ENCODE measurements around the gene EML1. TPM values are rescaled to one million over a fixed set of nuclear protein-coding genes. Genes with fewer than 3 reads are reported as not detected.

EML1 gene
- total RNA-seq, 3 donors from 2014 or later, result 0.86 to 2.4 (median 1.3) TPM

DNA sequence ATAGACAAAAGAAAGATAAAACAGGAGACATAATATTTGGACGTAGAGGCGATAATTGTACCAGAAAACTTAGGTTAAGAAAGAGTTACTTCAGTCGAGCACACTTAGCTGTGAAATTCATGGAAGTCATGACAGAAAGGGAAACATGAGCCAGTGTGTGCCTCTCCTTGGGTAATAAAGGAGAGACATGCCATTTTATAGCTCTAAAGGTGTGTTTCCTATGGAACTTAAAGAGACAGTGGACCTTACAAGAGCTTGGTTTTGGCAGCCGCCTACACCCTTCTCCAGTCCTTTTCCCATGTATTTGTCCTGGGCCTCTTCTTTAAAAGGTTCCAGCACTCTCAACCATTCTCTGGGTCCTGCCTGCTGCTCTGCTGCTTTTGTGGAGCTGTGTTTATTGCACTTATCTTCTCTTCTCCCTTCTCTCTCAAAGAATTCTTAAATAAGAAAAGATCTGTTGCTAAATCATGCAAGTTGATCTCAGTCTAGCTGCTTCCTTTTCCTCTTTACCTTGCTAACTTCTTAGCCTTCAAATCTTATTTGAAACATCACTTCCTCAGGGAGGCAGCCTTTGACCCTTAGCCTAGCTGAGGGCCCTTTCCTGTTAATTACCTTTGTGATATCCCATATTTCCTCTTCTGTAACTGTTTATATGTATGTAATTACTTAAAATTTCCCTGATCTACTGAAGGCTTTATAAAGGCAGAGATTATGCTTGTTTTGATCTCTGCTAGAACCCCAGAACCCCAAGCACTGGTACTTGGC, 190.2 kb downstream of the EML1 start:
- DNase-seq (no peak), ATAC-seq (no peak)
- H3K9me3 Mint-ChIP-seq, result peaks cover 4% of the 10 kb centered on the region
- H3K27me3 Mint-ChIP-seq (ENCODE audit: low read depth), result no peaks in the 10 kb centered on the region
- H3K4me3 Mint-ChIP-seq, result no peak overlapping the region
- H3K36me3 Mint-ChIP-seq (ENCODE audit: insufficient read depth), result no peaks in the 10 kb centered on the region
- H3K4me1 Mint-ChIP-seq (ENCODE audit: low read depth), result peaks cover 8% of the 10 kb centered on the region

DNA sequence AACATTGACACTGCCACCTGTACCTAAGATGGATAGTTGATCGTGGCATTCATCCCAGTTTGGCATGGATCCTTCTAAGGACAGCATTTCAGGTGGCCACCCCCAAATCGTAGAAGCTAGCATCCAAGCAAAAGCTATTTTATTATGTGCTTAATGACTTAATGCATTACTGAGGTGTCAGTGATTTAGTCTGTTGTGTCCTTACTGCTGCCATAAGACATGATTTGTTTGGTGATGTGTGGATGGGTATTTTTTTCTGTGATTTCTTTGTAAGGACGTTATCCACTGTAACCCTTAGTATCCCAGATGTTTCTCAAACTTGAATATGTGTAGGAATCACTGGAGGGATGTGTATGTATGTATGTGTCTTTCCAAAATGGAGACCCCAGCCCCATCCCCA, 190.8 kb downstream of the EML1 start:
- Mint-ChIP-seq H3K4me3 (no peak overlapping the region), H3K27me3 (ENCODE audit: low read depth) (no peaks in the 10 kb centered on the region), H3K4me1 (ENCODE audit: low read depth) (peaks cover 8% of the 10 kb centered on the region), H3K36me3 (ENCODE audit: insufficient read depth) (no peaks in the 10 kb centered on the region), H3K9me3 (peaks cover 4% of the 10 kb centered on the region)
- no peak for DNase-seq
- no peak for ATAC-seq

DNA sequence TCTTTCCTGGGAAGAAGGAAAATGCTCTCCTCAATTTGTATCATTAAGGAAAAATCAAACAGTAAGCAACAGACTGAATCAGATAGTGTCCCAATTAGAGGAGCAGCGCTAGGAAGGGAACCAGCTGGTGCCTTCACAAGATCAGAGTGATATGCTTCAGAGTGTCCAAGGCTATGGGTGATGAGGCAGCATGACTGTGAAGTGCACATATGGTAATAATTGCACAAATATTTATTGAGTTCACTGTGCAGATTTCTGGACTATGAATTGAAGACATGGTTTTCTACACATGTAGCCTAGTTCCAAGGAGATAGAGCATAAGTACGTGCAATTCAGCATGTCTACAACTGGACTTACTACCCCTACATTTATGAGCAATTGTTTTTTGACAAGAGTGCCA, 193.2 kb downstream of the EML1 start:
- Mint-ChIP-seq H3K36me3 (ENCODE audit: insufficient read depth) (no peaks in the 10 kb centered on the region), H3K9me3 (peaks cover 4% of the 10 kb centered on the region), H3K4me3 (no peak overlapping the region), H3K27me3 (ENCODE audit: low read depth) (no peaks in the 10 kb centered on the region), H3K4me1 (ENCODE audit: low read depth) (peaks cover 8% of the 10 kb centered on the region)
- ATAC-seq (no peak), DNase-seq (no peak)

- ATAC-seq, result no peak
- Mint-ChIP-seq H3K9me3 (peaks cover 4% of the 10 kb centered on the region), H3K4me1 (ENCODE audit: low read depth) (no peaks in the 10 kb centered on the region), H3K36me3 (ENCODE audit: insufficient read depth) (no peaks in the 10 kb centered on the region), H3K27me3 (ENCODE audit: low read depth) (no peaks in the 10 kb centered on the region), H3K4me3 (no peak overlapping the region)
- DNase-seq, result no peak
Observed at GRCh38 chr14:99989032-99989431, 195.8 kb downstream of the EML1 start.

DNA sequence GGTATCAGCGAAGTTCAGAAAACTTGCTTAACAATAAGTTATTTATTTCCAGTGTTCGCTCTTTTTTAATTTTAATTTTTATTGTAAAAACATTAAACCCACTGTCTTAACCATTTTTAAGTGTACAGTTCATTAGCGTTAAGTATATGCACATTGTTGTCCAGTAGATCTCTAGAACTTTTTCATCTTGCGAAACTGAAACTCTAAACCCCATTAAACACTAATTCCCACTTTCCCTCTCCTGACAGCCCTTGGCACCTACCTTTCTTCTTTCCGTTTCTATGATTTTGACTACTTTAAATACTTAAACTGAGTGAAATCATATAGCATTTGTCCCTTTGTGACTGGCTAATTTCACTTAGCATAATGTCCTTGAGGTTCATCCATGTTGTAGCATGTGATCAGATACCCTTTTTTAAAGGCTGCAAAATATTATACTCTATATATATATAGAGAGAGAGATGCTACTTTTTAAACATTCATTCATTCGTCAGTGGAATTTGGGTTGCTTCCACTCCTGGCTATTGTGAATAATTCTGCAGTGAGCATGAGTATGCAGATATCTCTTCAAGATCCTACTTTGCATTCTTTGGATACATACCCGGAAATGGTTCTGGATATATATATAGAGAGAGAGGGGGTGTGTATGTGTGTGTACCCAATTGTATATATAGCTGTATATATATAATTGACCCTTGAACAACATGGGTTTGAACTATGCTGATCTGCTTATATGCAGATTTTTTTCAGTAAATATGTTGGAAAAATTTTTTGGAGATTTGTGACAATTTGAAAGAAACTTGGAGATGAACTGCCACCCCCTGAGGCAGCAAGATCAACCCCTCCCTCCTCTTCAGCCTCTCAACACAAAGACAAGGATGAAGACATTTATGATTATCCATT, 197.3 kb downstream of the EML1 start:
- Mint-ChIP-seq H3K27me3 (ENCODE audit: low read depth) (peaks cover 6% of the 10 kb centered on the region), H3K4me1 (ENCODE audit: low read depth) (peaks cover 3% of the 10 kb centered on the region)

DNA sequence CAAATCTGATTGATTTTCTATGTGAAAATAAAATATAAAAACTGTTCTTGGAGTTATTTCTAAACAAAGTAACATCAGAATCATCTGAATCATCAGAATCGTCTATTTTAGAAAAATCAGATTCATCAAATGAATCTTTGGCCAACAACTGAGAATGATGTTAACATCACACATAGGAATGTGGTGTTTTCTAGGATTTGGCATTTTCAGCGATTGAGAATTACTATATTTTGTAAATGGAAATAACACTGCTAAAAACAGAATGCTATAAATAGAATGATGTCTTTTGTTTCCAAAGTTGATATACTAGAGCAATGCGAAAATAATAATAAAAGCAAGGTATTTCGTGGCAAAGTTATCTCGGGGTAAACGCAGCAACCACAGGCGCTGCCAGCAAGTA, 198.1 kb downstream of the EML1 start:
- H3K4me1 Mint-ChIP-seq (ENCODE audit: low read depth), result peaks cover 9% of the 10 kb centered on the region
- H3K27me3 Mint-ChIP-seq (ENCODE audit: low read depth), result peaks cover 6% of the 10 kb centered on the region
- no peak for ATAC-seq
- DNase-seq, result no peak
- H3K9me3 Mint-ChIP-seq, result peaks cover 4% of the 10 kb centered on the region
- no peaks in the 10 kb centered on the region for H3K36me3 Mint-ChIP-seq (ENCODE audit: insufficient read depth)
- H3K4me3 Mint-ChIP-seq, result no peak overlapping the region

More for the DNA sequence above, 197.3 kb downstream of the EML1 start:
- peaks cover 4% of the 10 kb centered on the region for H3K9me3 Mint-ChIP-seq
- no peaks in the 10 kb centered on the region for H3K36me3 Mint-ChIP-seq (ENCODE audit: insufficient read depth)
- DNase-seq (no peak), ATAC-seq (no peak)
- H3K4me3 Mint-ChIP-seq, result no peak overlapping the region

Other genes with a start within 250 kb of the EML1 start
- gene CCDC85C, start 189.2 kb upstream of the EML1 start, total RNA-seq, result 10 to 100 TPM in 1 of 3 donors, 1 to 10 TPM in 2; 3.8 to 11.1 (median 3.8) TPM
- gene HHIPL1, start 148.3 kb upstream of the EML1 start, total RNA-seq, result not detected
- under 1 TPM; 0.08 to 0.32 (median 0.14) TPM for gene CYP46A1, start 109.1 kb upstream of the EML1 start, total RNA-seq

Measured in activated T-cell treated with anti-CD3 and anti-CD28 coated beads, Interleukin-2, amount 50 U/mL, for 4 hours (primary cell).